ENCODE measurements around the gene EMC9.

DNA sequence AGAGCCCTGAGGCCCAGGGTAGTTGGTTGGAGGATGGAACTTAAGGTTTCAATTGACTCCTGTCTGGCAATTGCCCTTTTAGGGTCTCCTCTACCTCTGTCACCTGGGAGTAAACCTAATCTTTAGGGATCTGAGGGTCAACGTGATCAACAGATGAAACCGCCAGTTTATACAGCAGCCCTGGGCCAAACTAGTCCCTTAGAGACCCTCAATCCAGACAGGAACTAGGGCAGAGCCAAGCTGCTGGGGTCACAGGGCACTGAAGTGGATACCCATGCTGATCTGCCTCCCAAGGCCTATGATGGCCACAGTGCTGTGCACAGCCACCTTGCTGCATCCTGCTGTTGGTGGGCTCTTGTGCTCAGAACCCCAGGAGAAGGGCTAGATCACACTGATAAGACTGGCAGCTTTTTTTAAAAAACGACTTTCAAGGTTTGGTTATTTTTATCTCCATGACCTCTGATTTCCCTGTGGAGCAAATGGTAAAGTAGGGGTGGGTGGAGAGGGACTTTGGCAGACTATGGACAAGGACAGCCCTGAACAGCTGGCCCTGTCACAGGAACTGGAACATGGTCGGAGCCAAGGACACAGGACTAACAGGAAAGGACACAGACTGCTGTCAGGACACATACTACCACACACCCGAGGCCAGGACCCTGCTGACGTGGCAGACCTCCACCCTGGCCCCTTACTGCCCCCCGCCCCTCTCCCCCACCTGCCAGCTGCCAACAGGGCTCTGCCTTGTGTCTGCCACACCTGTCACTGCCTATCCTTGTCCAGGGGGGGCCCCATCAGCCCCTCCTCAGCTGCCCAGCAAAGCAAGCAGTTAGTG lies 10.5 kb downstream of the EMC9 start:
- TF ChIP-seq, protein P1, sequence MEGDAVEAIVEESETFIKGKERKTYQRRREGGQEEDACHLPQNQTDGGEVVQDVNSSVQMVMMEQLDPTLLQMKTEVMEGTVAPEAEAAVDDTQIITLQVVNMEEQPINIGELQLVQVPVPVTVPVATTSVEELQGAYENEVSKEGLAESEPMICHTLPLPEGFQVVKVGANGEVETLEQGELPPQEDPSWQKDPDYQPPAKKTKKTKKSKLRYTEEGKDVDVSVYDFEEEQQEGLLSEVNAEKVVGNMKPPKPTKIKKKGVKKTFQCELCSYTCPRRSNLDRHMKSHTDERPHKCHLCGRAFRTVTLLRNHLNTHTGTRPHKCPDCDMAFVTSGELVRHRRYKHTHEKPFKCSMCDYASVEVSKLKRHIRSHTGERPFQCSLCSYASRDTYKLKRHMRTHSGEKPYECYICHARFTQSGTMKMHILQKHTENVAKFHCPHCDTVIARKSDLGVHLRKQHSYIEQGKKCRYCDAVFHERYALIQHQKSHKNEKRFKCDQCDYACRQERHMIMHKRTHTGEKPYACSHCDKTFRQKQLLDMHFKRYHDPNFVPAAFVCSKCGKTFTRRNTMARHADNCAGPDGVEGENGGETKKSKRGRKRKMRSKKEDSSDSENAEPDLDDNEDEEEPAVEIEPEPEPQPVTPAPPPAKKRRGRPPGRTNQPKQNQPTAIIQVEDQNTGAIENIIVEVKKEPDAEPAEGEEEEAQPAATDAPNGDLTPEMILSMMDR (IDR thresholded peaks at IDR 0.05): no peak
- no peak for TF ChIP-seq POLR2A (IDR thresholded peaks at IDR 0.05)

Measured in gastroesophageal sphincter (tissue), 3 donors.